ENCODE data around the gene KRT77. TPM values are rescaled to one million over a fixed set of nuclear protein-coding genes. Genes with fewer than 3 reads are reported as not detected.

The KRT77 gene
- total and polyA plus RNA-seq, 8 donors: 0.03 TPM; not detected in 7

DNA sequence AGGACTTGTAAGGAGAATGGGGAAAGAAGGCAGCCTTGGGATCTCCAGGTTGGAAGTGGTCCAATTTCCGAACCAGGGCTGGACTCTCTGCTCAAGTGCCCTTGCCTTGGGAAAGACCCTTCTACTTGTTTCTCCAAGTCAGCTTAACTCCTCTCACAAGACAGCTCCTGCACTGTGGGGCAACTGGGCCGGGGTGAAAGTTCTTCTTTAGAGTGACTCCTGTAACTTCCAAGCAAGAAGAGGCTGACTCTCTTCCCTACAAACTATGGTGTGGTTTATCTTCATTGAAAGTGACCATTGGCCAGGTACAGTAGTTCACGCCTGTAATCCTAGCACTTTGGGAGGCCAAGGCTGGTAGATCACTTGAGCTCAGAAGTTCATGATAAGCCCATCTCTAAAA lies 36.9 kb downstream of the KRT77 start:
- WGBS, 5 donors: 72 to 86% (median 76%) methylated on average over 3 of the region's 3 CpGs
- Histone ChIP-seq H3K36me3 (no peaks in the 10 kb centered on the region), H3K9me3 (no peaks in the 10 kb centered on the region), H3K27me3 (peaks cover 0 to 50% (median 10%) of the 10 kb centered on the region in 3 donors), H3K4me3 (no peak overlapping the region), H3K4me1 (no peaks in the 10 kb centered on the region), H3K27ac (no peak overlapping the region)
- intact Hi-C loops (cut with DNase I; ENCODE audit: low total_unique reads): no loop called here
- no peak for DNase-seq
- TF ChIP-seq POLR2AphosphoS5 (IDR thresholded peaks at IDR 0.05) (no peak), EP300 (IDR thresholded peaks at IDR 0.05) (no peak)
- TF ChIP-seq, protein P1, sequence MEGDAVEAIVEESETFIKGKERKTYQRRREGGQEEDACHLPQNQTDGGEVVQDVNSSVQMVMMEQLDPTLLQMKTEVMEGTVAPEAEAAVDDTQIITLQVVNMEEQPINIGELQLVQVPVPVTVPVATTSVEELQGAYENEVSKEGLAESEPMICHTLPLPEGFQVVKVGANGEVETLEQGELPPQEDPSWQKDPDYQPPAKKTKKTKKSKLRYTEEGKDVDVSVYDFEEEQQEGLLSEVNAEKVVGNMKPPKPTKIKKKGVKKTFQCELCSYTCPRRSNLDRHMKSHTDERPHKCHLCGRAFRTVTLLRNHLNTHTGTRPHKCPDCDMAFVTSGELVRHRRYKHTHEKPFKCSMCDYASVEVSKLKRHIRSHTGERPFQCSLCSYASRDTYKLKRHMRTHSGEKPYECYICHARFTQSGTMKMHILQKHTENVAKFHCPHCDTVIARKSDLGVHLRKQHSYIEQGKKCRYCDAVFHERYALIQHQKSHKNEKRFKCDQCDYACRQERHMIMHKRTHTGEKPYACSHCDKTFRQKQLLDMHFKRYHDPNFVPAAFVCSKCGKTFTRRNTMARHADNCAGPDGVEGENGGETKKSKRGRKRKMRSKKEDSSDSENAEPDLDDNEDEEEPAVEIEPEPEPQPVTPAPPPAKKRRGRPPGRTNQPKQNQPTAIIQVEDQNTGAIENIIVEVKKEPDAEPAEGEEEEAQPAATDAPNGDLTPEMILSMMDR (IDR thresholded peaks at IDR 0.05): no peak

DNA sequence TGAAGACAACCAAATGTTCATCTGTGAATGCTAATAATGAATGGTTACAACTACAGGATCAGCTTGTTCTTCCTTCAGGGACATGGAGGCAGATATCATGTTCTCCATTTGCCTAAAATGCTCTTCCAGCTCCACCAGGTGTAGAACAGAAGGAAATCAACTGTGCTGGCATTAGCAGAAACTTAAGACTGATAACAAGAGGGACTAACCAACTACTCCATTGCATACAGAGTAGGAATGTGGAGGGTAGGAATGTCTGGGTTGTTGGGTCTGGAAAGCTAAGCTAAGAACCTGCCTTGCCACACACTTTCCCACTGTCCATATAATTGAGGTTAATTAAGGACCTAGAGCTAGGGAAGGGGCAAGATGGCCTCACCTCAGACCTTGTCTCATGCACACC lies 39.9 kb downstream of the KRT77 start:
- DNase-seq: no peak
- Histone ChIP-seq H3K4me1 (no peaks in the 10 kb centered on the region), H3K4me3 (no peak overlapping the region), H3K9me3 (no peaks in the 10 kb centered on the region), H3K36me3 (no peaks in the 10 kb centered on the region), H3K27me3 (peaks cover 0 to 63% (median 16%) of the 10 kb centered on the region in 3 donors), H3K27ac (no peak overlapping the region)
- TF ChIP-seq EP300 (IDR thresholded peaks at IDR 0.05) (no peak), POLR2AphosphoS5 (IDR thresholded peaks at IDR 0.05) (no peak), POLR2A (IDR thresholded peaks at IDR 0.05) (no peak)
- TF ChIP-seq, protein P1 (IDR thresholded peaks at IDR 0.05): no peak
- intact Hi-C loops (cut with DNase I; ENCODE audit: low total_unique reads): no loop called here

DNA sequence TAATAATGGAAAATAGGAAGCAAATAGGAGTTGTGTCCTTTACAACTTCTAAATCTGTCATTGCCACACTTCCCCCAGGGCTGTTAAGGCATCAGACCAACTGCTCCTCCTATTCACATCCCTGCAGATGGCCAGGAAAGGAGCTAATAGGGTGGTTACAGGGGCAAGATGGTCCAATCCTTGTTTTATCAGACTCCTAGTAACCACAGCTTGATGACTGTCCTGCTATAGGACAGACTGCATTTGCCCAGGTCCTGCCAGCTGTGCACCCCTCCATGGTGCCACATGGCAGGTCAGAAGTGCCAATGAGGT lies 40.5 kb downstream of the KRT77 start:
- Histone ChIP-seq H3K9me3 (no peaks in the 10 kb centered on the region), H3K27ac (no peak overlapping the region), H3K36me3 (no peaks in the 10 kb centered on the region), H3K4me1 (no peaks in the 10 kb centered on the region), H3K27me3 (peaks cover 0 to 64% (median 15%) of the 10 kb centered on the region in 3 donors), H3K4me3 (no peak overlapping the region)
- DNase-seq: no peak
- TF ChIP-seq, protein P1 (IDR thresholded peaks at IDR 0.05): no peak
- TF ChIP-seq POLR2AphosphoS5 (IDR thresholded peaks at IDR 0.05) (no peak), EP300 (IDR thresholded peaks at IDR 0.05) (no peak), POLR2A (IDR thresholded peaks at IDR 0.05) (no peak)
- intact Hi-C loops (cut with DNase I; ENCODE audit: low total_unique reads): no loop called here

DNA sequence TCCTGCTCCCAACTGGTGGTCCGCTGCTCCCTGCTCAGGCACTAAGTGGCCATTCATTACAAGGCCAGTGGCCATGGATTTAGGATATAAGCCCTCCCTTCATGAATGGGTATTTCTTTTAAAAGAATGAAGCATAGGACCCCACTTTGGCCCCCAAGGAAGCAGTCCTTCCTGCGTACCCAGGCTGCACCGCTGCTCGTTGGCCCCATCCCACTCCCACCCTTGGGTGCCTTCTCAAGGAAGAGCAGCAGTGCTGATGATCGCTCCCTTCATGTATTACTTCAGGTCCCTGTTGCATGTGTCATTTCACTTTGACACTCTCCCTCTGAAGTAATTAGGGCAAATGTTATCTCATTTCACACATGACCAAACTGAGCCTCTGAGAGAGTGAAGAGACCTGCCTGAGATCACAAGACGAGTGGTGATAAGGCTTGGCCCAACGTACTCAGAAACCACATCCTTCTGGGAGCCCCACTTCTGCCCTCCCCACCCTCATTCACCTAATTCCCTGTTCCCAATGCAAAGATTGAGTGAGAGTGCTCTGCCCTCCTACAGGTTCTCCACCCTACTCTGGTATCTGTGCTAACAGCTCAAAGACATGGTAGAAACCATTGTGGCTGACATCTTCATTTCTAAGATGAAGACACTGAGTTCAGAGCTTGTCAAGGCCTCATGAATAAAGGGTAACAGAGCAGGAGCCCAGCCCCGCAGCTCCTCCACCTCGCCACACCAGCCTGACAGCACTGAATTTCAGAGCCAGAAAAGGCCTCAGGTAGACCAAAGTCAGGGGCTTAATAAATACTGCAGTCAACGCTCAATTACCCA lies 41.0 kb downstream of the KRT77 start:
- no peak for TF ChIP-seq EP300 (IDR thresholded peaks at IDR 0.05)
- no peak for TF ChIP-seq POLR2A (IDR thresholded peaks at IDR 0.05)
- no peak for TF ChIP-seq POLR2AphosphoS5 (IDR thresholded peaks at IDR 0.05)
- TF ChIP-seq, protein P1 (IDR thresholded peaks at IDR 0.05): no peak
- Histone ChIP-seq H3K27me3 (peaks cover 0 to 58% (median 11%) of the 10 kb centered on the region in 3 donors), H3K4me3 (no peak overlapping the region), H3K9me3 (no peaks in the 10 kb centered on the region), H3K27ac (no peak overlapping the region), H3K36me3 (no peaks in the 10 kb centered on the region), H3K4me1 (no peaks in the 10 kb centered on the region)
- DNase-seq: peak in 1 of 2 donors; percentile 26
- WGBS, 5 donors: 66 to 77% (median 74%) methylated on average over 10 of the region's 10 CpGs
- intact Hi-C loops (cut with DNase I; ENCODE audit: low total_unique reads): no loop called here

Measured in stomach (tissue), 9 donors.